Measurements from ENCODE around the gene ACTMAP.

DNA sequence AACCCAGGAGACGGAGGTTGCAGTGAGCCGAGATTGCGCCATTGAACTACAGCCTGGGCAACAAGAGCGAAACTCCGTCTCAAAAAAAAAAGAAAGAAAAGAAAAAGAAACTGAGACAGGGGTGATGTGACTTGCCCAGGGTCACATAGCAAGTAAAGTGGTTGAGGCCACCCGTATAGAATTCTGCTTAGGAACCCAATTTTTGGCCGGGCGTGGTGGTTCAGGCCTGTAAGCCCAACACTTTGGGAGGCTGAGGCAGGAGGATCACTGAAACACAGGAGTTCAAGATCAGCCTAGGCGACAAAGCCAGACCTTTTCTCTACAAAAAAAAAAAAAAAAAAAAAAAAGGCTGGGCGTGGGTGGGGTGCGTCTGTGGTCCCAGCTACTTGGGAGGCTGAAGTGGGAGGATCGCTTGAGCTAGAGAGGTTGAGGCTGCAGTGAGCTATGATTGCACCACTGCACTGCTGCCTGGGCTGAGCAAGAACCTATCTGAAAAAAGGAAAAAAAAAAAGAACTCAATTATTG lies 2.0 kb upstream of the ACTMAP start:
- TF ChIP-seq, protein P1, sequence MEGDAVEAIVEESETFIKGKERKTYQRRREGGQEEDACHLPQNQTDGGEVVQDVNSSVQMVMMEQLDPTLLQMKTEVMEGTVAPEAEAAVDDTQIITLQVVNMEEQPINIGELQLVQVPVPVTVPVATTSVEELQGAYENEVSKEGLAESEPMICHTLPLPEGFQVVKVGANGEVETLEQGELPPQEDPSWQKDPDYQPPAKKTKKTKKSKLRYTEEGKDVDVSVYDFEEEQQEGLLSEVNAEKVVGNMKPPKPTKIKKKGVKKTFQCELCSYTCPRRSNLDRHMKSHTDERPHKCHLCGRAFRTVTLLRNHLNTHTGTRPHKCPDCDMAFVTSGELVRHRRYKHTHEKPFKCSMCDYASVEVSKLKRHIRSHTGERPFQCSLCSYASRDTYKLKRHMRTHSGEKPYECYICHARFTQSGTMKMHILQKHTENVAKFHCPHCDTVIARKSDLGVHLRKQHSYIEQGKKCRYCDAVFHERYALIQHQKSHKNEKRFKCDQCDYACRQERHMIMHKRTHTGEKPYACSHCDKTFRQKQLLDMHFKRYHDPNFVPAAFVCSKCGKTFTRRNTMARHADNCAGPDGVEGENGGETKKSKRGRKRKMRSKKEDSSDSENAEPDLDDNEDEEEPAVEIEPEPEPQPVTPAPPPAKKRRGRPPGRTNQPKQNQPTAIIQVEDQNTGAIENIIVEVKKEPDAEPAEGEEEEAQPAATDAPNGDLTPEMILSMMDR (tag by site-specific recombination; IDR thresholded peaks at IDR 0.05): no peak
- TF ChIP-seq ZNF660 (tag by site-specific recombination; IDR thresholded peaks at IDR 0.05) (no peak), OSR2 (tag by site-specific recombination; IDR thresholded peaks at IDR 0.05) (no peak), ZBTB1 (tag by site-specific recombination; IDR thresholded peaks at IDR 0.05) (no peak), ZNF777 (tag by site-specific recombination; IDR thresholded peaks at IDR 0.05; ENCODE audit: borderline replicate concordance) (no peak), ZNF140 (tag by site-specific recombination; IDR thresholded peaks at IDR 0.05) (no peak), ZNF621 (tag by site-specific recombination; IDR thresholded peaks at IDR 0.05) (no peak), GLI4 (tag by site-specific recombination; IDR thresholded peaks at IDR 0.05) (no peak), ZNF658 (tag by site-specific recombination; IDR thresholded peaks at IDR 0.05) (no peak), YY1 (tag by site-specific recombination; IDR thresholded peaks at IDR 0.05) (no peak), ZNF169 (tag by site-specific recombination; IDR thresholded peaks at IDR 0.05) (no peak)
- TF ChIP-seq, protein P2, sequence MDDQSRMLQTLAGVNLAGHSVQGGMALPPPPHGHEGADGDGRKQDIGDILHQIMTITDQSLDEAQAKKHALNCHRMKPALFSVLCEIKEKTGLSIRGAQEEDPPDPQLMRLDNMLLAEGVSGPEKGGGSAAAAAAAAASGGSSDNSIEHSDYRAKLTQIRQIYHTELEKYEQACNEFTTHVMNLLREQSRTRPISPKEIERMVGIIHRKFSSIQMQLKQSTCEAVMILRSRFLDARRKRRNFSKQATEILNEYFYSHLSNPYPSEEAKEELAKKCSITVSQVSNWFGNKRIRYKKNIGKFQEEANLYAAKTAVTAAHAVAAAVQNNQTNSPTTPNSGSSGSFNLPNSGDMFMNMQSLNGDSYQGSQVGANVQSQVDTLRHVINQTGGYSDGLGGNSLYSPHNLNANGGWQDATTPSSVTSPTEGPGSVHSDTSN (CRISPR knock-in tag; IDR thresholded peaks at IDR 0.05): no peak
- TF ChIP-seq, protein P3, sequence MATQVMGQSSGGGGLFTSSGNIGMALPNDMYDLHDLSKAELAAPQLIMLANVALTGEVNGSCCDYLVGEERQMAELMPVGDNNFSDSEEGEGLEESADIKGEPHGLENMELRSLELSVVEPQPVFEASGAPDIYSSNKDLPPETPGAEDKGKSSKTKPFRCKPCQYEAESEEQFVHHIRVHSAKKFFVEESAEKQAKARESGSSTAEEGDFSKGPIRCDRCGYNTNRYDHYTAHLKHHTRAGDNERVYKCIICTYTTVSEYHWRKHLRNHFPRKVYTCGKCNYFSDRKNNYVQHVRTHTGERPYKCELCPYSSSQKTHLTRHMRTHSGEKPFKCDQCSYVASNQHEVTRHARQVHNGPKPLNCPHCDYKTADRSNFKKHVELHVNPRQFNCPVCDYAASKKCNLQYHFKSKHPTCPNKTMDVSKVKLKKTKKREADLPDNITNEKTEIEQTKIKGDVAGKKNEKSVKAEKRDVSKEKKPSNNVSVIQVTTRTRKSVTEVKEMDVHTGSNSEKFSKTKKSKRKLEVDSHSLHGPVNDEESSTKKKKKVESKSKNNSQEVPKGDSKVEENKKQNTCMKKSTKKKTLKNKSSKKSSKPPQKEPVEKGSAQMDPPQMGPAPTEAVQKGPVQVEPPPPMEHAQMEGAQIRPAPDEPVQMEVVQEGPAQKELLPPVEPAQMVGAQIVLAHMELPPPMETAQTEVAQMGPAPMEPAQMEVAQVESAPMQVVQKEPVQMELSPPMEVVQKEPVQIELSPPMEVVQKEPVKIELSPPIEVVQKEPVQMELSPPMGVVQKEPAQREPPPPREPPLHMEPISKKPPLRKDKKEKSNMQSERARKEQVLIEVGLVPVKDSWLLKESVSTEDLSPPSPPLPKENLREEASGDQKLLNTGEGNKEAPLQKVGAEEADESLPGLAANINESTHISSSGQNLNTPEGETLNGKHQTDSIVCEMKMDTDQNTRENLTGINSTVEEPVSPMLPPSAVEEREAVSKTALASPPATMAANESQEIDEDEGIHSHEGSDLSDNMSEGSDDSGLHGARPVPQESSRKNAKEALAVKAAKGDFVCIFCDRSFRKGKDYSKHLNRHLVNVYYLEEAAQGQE (tag by site-specific recombination; IDR thresholded peaks at IDR 0.05): no peak
- TF ChIP-seq, protein P4, sequence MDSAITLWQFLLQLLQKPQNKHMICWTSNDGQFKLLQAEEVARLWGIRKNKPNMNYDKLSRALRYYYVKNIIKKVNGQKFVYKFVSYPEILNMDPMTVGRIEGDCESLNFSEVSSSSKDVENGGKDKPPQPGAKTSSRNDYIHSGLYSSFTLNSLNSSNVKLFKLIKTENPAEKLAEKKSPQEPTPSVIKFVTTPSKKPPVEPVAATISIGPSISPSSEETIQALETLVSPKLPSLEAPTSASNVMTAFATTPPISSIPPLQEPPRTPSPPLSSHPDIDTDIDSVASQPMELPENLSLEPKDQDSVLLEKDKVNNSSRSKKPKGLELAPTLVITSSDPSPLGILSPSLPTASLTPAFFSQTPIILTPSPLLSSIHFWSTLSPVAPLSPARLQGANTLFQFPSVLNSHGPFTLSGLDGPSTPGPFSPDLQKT (IDR thresholded peaks at IDR 0.05; ENCODE audit: borderline replicate concordance, low read depth, low read length): no peak
